Testis (tissue), 2 donors: ENCODE results near the gene PDCD1.

Experiments
- CTCF ChIP-seq, 3 experiments: fragments of 450-650 bp in 2 of 3; fragments of 200-600 bp in 1 of 3; sonication (generic) in 1 of 3; IDR thresholded peaks; one replicate each; pipeline ENCODE4 v1.5.1; 2016 to 2019; ENCODE audit warnings: antibody characterized with exemption in 3 of 3, mild to moderate bottlenecking in 2 of 3, moderate library complexity in 1 of 3
- POLR2A ChIP-seq: fragments of 450-650 bp; IDR thresholded peaks from one replicate; pipeline ENCODE4 v1.6.1; 2017; ENCODE audit warnings: antibody characterized with exemption, mild to moderate bottlenecking, moderate library complexity

GRCh38 chr2:241809383-241810306 is 49.0 kb downstream of the PDCD1 start:
- no peak for TF ChIP-seq CTCF (IDR thresholded peaks at IDR 0.05)
- TF ChIP-seq POLR2A = no peak
